Activated T-cell treated with anti-CD3 and anti-CD28 coated beads for 4 hours (primary cell): ENCODE measurements around the gene OR6K3.
"Not testable (repeated sequence)": the region's sequence is repeated elsewhere in the genome, so short reads cannot be mapped to it uniquely, and the experiment has no call there.

Experiments
- DNase-seq: peaks from one replicate; pipeline ENCODE4 v3.0.0-alpha.2; 2020

OR6K3 gene

GRCh38 chr1:158720620-158721019, at the start of gene OR6K3:
TSS of gene OR6K3 (minus strand) at chr1:158720720. CDS start at chr1:158718115, 2,605 bp downstream.
- no peak for DNase-seq

GRCh38 chr1:158754420-158754819, 33.9 kb upstream of the OR6K3 start, which contains the start of gene OR6K6:
TSS of gene OR6K6 (plus strand) at chr1:158754720. CDS start at chr1:158754888, 168 bp downstream.
- no peak for DNase-seq

GRCh38 chr1:158752155-158752712, 31.7 kb upstream of the OR6K3 start:
- DNase-seq = no peak

GRCh38 chr1:158735848-158736247, 15.3 kb upstream of the OR6K3 start:
- no peak for DNase-seq

GRCh38 chr1:158732524-158732923, 12.0 kb upstream of the OR6K3 start:
- DNase-seq = no peak

GRCh38 chr1:158731707-158732106, 11.2 kb upstream of the OR6K3 start:
- no peak for DNase-seq

- no peak for DNase-seq
These were observed 9.9 kb upstream of the OR6K3 start for GRCh38 chr1:158730453-158730852.

- no peak for DNase-seq
These were observed 8.1 kb upstream of the OR6K3 start for GRCh38 chr1:158728510-158729225.

GRCh38 chr1:158724442-158724841, 3.9 kb upstream of the OR6K3 start:
- DNase-seq = no peak

GRCh38 chr1:158719664-158720063, 856 bp downstream of the OR6K3 start:
- DNase-seq = no peak

- no peak for DNase-seq
These were observed 3.2 kb downstream of the OR6K3 start for GRCh38 chr1:158717344-158717743.

GRCh38 chr1:158716335-158716734, 4.2 kb downstream of the OR6K3 start:
- DNase-seq = no peak

GRCh38 chr1:158714754-158715153, 5.8 kb downstream of the OR6K3 start:
- DNase-seq = no peak

GRCh38 chr1:158711098-158711497, 9.4 kb downstream of the OR6K3 start:
- DNase-seq = no peak

GRCh38 chr1:158706096-158706495, 14.4 kb downstream of the OR6K3 start:
- DNase-seq = no peak

- DNase-seq = no peak
These were observed 20.0 kb downstream of the OR6K3 start, which contains the start of gene OR6K2 for GRCh38 chr1:158700552-158700951. TSS of gene OR6K2 (minus strand) at chr1:158700652. CDS start at chr1:158700652, 0 bp downstream.

GRCh38 chr1:158694596-158694995, 25.9 kb downstream of the OR6K3 start:
- no peak for DNase-seq

- DNase-seq = no peak
These were observed 28.2 kb downstream of the OR6K3 start for GRCh38 chr1:158692356-158692755.

- DNase-seq = no peak
These were observed 28.6 kb downstream of the OR6K3 start for GRCh38 chr1:158691907-158692306.

- DNase-seq = not testable (repeated sequence)
These were observed 29.4 kb downstream of the OR6K3 start for GRCh38 chr1:158691149-158691548.

- no peak for DNase-seq
These were observed 30.6 kb downstream of the OR6K3 start for GRCh38 chr1:158689875-158690274.

- DNase-seq = no peak
These were observed 31.4 kb downstream of the OR6K3 start for GRCh38 chr1:158689110-158689509.

- not testable (repeated sequence) for DNase-seq
These were observed 32.2 kb downstream of the OR6K3 start for GRCh38 chr1:158688343-158688742.

GRCh38 chr1:158687037-158687436, 33.5 kb downstream of the OR6K3 start:
- no peak for DNase-seq
